Panc1 (cell line): ENCODE results near the gene IL22.
"Not testable (repeated sequence)": the region's sequence is repeated elsewhere in the genome, so short reads cannot be mapped to it uniquely, and the experiment has no call there.

Source experiments
- CTCF ChIP-seq: fragments of 450-650 bp; IDR thresholded peaks from 2 replicates; pipeline ENCODE4 v1.5.1; 2017; ENCODE audit warnings: mild to moderate bottlenecking
- POLR2AphosphoS5 ChIP-seq: IDR thresholded peaks from 2 replicates; pipeline ENCODE4 v1.6.1; 2012; ENCODE audit warnings: mild to moderate bottlenecking, low read depth, low read length, moderate library complexity
- REST ChIP-seq, 2 experiments: IDR thresholded peaks; 2 replicates each; pipeline ENCODE4 v1.6.1; 2011 to 2012; ENCODE audit warnings: low read depth in 2 of 2, control low read depth in 1 of 2, low read length in 1 of 2, mild to moderate bottlenecking in 1 of 2, moderate library complexity in 1 of 2; ENCODE audit not compliant: insufficient read depth in 1 of 2

- TF ChIP-seq CTCF; REST (IDR thresholded peaks at IDR 0.05; ENCODE audit: insufficient read depth in 1 of 2, low read depth in 2 of 2, low read length in 1 of 2); POLR2AphosphoS5: not testable (repeated sequence)
These were observed 44.2 kb downstream of the IL22 start for GRCh38 chr12:68209048-68209728.
